ENCODE data around the gene ACMSD.

- TF ChIP-seq POLR2A (IDR thresholded peaks at IDR 0.05), result no peak
- TF ChIP-seq, protein P1, sequence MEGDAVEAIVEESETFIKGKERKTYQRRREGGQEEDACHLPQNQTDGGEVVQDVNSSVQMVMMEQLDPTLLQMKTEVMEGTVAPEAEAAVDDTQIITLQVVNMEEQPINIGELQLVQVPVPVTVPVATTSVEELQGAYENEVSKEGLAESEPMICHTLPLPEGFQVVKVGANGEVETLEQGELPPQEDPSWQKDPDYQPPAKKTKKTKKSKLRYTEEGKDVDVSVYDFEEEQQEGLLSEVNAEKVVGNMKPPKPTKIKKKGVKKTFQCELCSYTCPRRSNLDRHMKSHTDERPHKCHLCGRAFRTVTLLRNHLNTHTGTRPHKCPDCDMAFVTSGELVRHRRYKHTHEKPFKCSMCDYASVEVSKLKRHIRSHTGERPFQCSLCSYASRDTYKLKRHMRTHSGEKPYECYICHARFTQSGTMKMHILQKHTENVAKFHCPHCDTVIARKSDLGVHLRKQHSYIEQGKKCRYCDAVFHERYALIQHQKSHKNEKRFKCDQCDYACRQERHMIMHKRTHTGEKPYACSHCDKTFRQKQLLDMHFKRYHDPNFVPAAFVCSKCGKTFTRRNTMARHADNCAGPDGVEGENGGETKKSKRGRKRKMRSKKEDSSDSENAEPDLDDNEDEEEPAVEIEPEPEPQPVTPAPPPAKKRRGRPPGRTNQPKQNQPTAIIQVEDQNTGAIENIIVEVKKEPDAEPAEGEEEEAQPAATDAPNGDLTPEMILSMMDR (IDR thresholded peaks at IDR 0.05), result no peak
Measured at GRCh38 chr2:134858245-134858644, 19.8 kb downstream of the ACMSD start.
